Upper lobe of left lung (tissue), 6 donors: ENCODE measurements around the gene PLAAT5. TPM values are rescaled to one million over a fixed set of nuclear protein-coding genes. Genes with fewer than 3 reads are reported as not detected.

Experiments
- ATAC-seq, 2 donors: fragments of 200-7000 bp; cut with Tn5 transposase; one replicate each; pipeline ENCODE4 v1.9.1; 2022; ENCODE audit warnings: mild to moderate bottlenecking in 2 of 2, moderate library complexity in 2 of 2; ENCODE audit not compliant: low FRiP score in 2 of 2
- DNase-seq, 2 donors: peaks; one replicate each; pipeline ENCODE4 v3.0.0-alpha.2; 2019 to 2020
- H3K27ac ChIP-seq, 4 donors: fragments of 200-600 bp; sonication (generic); one replicate each; pipeline ENCODE4 v1.5.1; 2016 to 2019
- H3K27me3 ChIP-seq, 4 donors: fragments of 200-600 bp; sonication (generic); one replicate each; pipeline ENCODE4 v1.5.1; 2017 to 2019
- H3K36me3 ChIP-seq, 4 donors: fragments of 200-600 bp; sonication (generic); one replicate each; pipeline ENCODE4 v1.5.1; 2016 to 2019
- H3K4me1 ChIP-seq, 4 donors: fragments of 200-600 bp; sonication (generic); one replicate each; pipeline ENCODE4 v1.5.1; 2018 to 2019
- H3K4me3 ChIP-seq, 4 donors: fragments of 200-600 bp; sonication (generic); one replicate each; pipeline ENCODE4 v1.5.1; 2017 to 2019; ENCODE audit warnings: mild to moderate bottlenecking in 2 of 4, moderate library complexity in 1 of 4
- H3K9me3 ChIP-seq, 4 donors: fragments of 200-600 bp; sonication (generic); one replicate each; pipeline ENCODE4 v1.5.1; 2018 to 2019
- EP300 ChIP-seq, 4 donors: sonication (generic); formaldehyde crosslinking; IDR thresholded peaks; one replicate each; pipeline ENCODE4 v1.5.1; 2017; ENCODE audit warnings: antibody characterized with exemption in 4 of 4, control low read depth in 2 of 4
- POLR2A ChIP-seq, 4 donors: fragments of 450-650 bp; IDR thresholded peaks; one replicate each; pipeline ENCODE4 v1.5.1; 2016 to 2017; ENCODE audit warnings: antibody characterized with exemption in 4 of 4, mild to moderate bottlenecking in 2 of 4
- POLR2AphosphoS5 ChIP-seq, 2 donors: sonication (generic); formaldehyde crosslinking; IDR thresholded peaks; one replicate each; pipeline ENCODE4 v1.5.1; 2017; ENCODE audit warnings: antibody characterized with exemption in 2 of 2
- WGBS, 2 donors: methylation state at CpG; one replicate each; pipeline ENCODE4 v1.1.5; 2017 to 2018; 5-methylcytosine and 5-hydroxymethylcytosine counted together
- total RNA-seq, 6 donors: library from RNA; depleted of rRNA in 4 of 6; stranded (reverse); fragments of >200 nt in 4 of 6; gene quantifications; one replicate each; pipeline versions ENCODE4 v1.1.0 to v1.2.1, GENCODE V29; 2016 to 2021
- TF ChIP-seq, protein P1 (sequence below), 6 experiments: fragments of 450-650 bp in 4 of 6; fragments of 200-600 bp in 2 of 6; sonication (generic) in 2 of 6; IDR thresholded peaks; one replicate each; pipeline ENCODE4 v1.5.1; 2016 to 2019; ENCODE audit warnings: antibody characterized with exemption in 6 of 6
- donor health status: DM: no; HTN: no; CAD: no; lungs with moderate emphysema.
- donor health status: DM: no; HTN: yes; CAD: no; lungs with severe emphysema.

The PLAAT5 gene
- total RNA-seq, 6 donors from 2014 or later, result 1.0 to 7.2 (median 3.1) TPM

DNA sequence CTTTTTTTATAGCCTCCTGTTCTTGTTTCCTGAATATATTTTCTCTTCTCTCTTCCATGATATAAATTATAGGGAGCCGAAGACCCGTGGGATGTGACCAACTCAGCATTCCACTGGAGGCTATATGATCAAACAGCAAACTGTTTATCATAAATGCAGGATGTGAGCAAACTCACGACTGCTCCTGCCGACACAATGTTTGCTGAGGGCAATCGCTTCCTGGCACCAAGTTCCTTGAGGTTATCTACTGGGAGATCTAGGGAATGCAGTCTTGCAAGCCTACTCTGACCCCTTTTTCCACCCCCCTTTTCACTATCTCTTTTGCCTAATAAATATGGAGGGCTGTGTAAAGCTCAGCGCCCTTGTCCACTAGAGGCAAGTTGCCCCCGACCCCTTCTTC lies 32.2 kb upstream of the PLAAT5 start:
- peaks cover 0 to 3% (median 0%) of the 10 kb centered on the region in 4 donors for H3K4me1 ChIP-seq
- H3K9me3 ChIP-seq, result peaks cover 0 to 7% (median 2%) of the 10 kb centered on the region in 4 donors
- ATAC-seq (no peak), DNase-seq (no peak)
- no peaks in the 10 kb centered on the region for H3K36me3 ChIP-seq
- TF ChIP-seq, protein P1, sequence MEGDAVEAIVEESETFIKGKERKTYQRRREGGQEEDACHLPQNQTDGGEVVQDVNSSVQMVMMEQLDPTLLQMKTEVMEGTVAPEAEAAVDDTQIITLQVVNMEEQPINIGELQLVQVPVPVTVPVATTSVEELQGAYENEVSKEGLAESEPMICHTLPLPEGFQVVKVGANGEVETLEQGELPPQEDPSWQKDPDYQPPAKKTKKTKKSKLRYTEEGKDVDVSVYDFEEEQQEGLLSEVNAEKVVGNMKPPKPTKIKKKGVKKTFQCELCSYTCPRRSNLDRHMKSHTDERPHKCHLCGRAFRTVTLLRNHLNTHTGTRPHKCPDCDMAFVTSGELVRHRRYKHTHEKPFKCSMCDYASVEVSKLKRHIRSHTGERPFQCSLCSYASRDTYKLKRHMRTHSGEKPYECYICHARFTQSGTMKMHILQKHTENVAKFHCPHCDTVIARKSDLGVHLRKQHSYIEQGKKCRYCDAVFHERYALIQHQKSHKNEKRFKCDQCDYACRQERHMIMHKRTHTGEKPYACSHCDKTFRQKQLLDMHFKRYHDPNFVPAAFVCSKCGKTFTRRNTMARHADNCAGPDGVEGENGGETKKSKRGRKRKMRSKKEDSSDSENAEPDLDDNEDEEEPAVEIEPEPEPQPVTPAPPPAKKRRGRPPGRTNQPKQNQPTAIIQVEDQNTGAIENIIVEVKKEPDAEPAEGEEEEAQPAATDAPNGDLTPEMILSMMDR (IDR thresholded peaks at IDR 0.05), result no peak
- TF ChIP-seq POLR2AphosphoS5 (IDR thresholded peaks at IDR 0.05) (no peak), EP300 (IDR thresholded peaks at IDR 0.05) (no peak), POLR2A (IDR thresholded peaks at IDR 0.05) (no peak)
- no peak overlapping the region for H3K27ac ChIP-seq
- 63 to 65% methylated on average over 7 of the region's 7 CpGs for WGBS, 2 donors
- no peaks in the 10 kb centered on the region for H3K27me3 ChIP-seq
- H3K4me3 ChIP-seq, result no peak overlapping the region

GRCh38 chr11:63521896-63522295 lies 30.9 kb upstream of the PLAAT5 start:
- Histone ChIP-seq H3K4me3 (no peak overlapping the region), H3K27ac (no peak overlapping the region), H3K36me3 (no peaks in the 10 kb centered on the region), H3K27me3 (no peaks in the 10 kb centered on the region), H3K4me1 (no peaks in the 10 kb centered on the region), H3K9me3 (peaks cover 0 to 7% (median 2%) of the 10 kb centered on the region in 4 donors)
- TF ChIP-seq POLR2A (IDR thresholded peaks at IDR 0.05), result no peak
- TF ChIP-seq POLR2AphosphoS5 (IDR thresholded peaks at IDR 0.05), result no peak
- TF ChIP-seq, protein P1 (IDR thresholded peaks at IDR 0.05), result no peak
- TF ChIP-seq EP300 (IDR thresholded peaks at IDR 0.05), result no peak
- ATAC-seq (no peak), DNase-seq (no peak)
- WGBS, 2 donors, result 85 to 87% methylated on average over 2 of the region's 2 CpGs

- H3K4me1 ChIP-seq, result no peaks in the 10 kb centered on the region
- WGBS, 2 donors, result 87 to 94% methylated on average over 5 of the region's 5 CpGs
Measured at GRCh38 chr11:63520606-63521170, 29.7 kb upstream of the PLAAT5 start.

GRCh38 chr11:63518548-63518947 lies 27.6 kb upstream of the PLAAT5 start:
- no peak overlapping the region for H3K27ac ChIP-seq
- H3K9me3 ChIP-seq, result peaks cover 0 to 7% (median 2%) of the 10 kb centered on the region in 4 donors
- WGBS, 2 donors, result 23 to 30% methylated on average over 1 of the region's 1 CpG
- no peaks in the 10 kb centered on the region for H3K4me1 ChIP-seq
- H3K27me3 ChIP-seq, result no peaks in the 10 kb centered on the region
- H3K4me3 ChIP-seq, result no peak overlapping the region
- DNase-seq, result no peak
- TF ChIP-seq, protein P1 (IDR thresholded peaks at IDR 0.05), result no peak
- no peak for TF ChIP-seq EP300 (IDR thresholded peaks at IDR 0.05)
- TF ChIP-seq POLR2AphosphoS5 (IDR thresholded peaks at IDR 0.05), result no peak
- no peak for TF ChIP-seq POLR2A (IDR thresholded peaks at IDR 0.05)
- ATAC-seq, result no peak
- no peaks in the 10 kb centered on the region for H3K36me3 ChIP-seq

More at GRCh38 chr11:63520606-63521170, 29.7 kb upstream of the PLAAT5 start:
- ATAC-seq (no peak), DNase-seq (no peak)
- H3K27me3 ChIP-seq, result no peaks in the 10 kb centered on the region
- no peak overlapping the region for H3K27ac ChIP-seq
- H3K9me3 ChIP-seq, result peaks cover 0 to 7% (median 2%) of the 10 kb centered on the region in 4 donors
- no peaks in the 10 kb centered on the region for H3K36me3 ChIP-seq
- no peak for TF ChIP-seq EP300 (IDR thresholded peaks at IDR 0.05)
- H3K4me3 ChIP-seq, result no peak overlapping the region

- no peak for TF ChIP-seq EP300 (IDR thresholded peaks at IDR 0.05)
- no peak for TF ChIP-seq POLR2A (IDR thresholded peaks at IDR 0.05)
- no peak for TF ChIP-seq POLR2AphosphoS5 (IDR thresholded peaks at IDR 0.05)
- TF ChIP-seq, protein P1 (IDR thresholded peaks at IDR 0.05), result no peak
- no peaks in the 10 kb centered on the region for H3K27me3 ChIP-seq
- H3K9me3 ChIP-seq, result no peaks in the 10 kb centered on the region
- DNase-seq, result no peak
- no peaks in the 10 kb centered on the region for H3K4me1 ChIP-seq
- 92 to 94% methylated on average over 5 of the region's 5 CpGs for WGBS, 2 donors
- no peaks in the 10 kb centered on the region for H3K36me3 ChIP-seq
- ATAC-seq, result no peak
- H3K27ac ChIP-seq, result no peak overlapping the region
- H3K4me3 ChIP-seq, result no peak overlapping the region
Measured at GRCh38 chr11:63517156-63517555, 26.2 kb upstream of the PLAAT5 start.
